Transverse colon (tissue), 4 donors: ENCODE results near the gene AP1S1. TPM values are rescaled to one million over a fixed set of nuclear protein-coding genes. Genes with fewer than 3 reads are reported as not detected.

Experiments used
- DNase-seq: peaks from one replicate; pipeline ENCODE4 v3.0.0-alpha.2; 2019
- H3K27ac ChIP-seq, 4 donors: fragments of 200-600 bp; sonication (generic); 2 replicates each; pipeline ENCODE4 v1.5.1; 2016 to 2018; ENCODE audit warnings: inconsistent platforms in 4 of 4
- H3K27me3 ChIP-seq: fragments of 200-600 bp; sonication (generic); 2 replicates; pipeline ENCODE4 v1.5.1; 2017; ENCODE audit warnings: inconsistent platforms
- H3K36me3 ChIP-seq, 4 donors: fragments of 200-600 bp; sonication (generic); 2 replicates each; pipeline ENCODE4 v1.5.1; 2017 to 2019; ENCODE audit warnings: inconsistent platforms in 4 of 4
- H3K4me1 ChIP-seq, 4 donors: fragments of 200-600 bp; sonication (generic); 2 replicates each; pipeline ENCODE4 v1.5.1; 2017 to 2020; ENCODE audit warnings: inconsistent platforms in 4 of 4
- H3K4me3 ChIP-seq, 4 donors: fragments of 200-600 bp; sonication (generic); 1 replicate in 1 of 4; 2 replicates in 3 of 4; pipeline versions ENCODE4 v1.5.1 to v1.6.1; 2017 to 2019; ENCODE audit warnings: inconsistent platforms in 4 of 4
- H3K9me3 ChIP-seq, 2 donors: fragments of 200-600 bp; sonication (generic); 2 replicates each; pipeline ENCODE4 v1.5.1; 2017 to 2019; ENCODE audit warnings: inconsistent platforms in 2 of 2
- CTCF ChIP-seq, 5 experiments: fragments of 200-600 bp in 3 of 5; fragments of 450-650 bp in 2 of 5; sonication (generic) in 3 of 5; IDR thresholded peaks; 1 replicate in 2 of 5; 2 replicates in 3 of 5; pipeline ENCODE4 v1.5.1; 2016 to 2017; ENCODE audit warnings: antibody characterized with exemption in 5 of 5, inconsistent platforms in 3 of 5, mild to moderate bottlenecking in 2 of 5, moderate library complexity in 1 of 5
- EP300 ChIP-seq: sonication (generic); formaldehyde crosslinking; IDR thresholded peaks from one replicate; pipeline ENCODE4 v1.6.1; 2017; ENCODE audit warnings: antibody characterized with exemption, low read depth
- POLR2A ChIP-seq: fragments of 450-650 bp; IDR thresholded peaks from one replicate; pipeline ENCODE4 v1.6.1; 2016; ENCODE audit warnings: antibody characterized with exemption, mild to moderate bottlenecking, moderate library complexity
- POLR2AphosphoS5 ChIP-seq, 3 donors: sonication (generic); formaldehyde crosslinking; IDR thresholded peaks; one replicate each; pipeline ENCODE4 v1.6.1; 2016; ENCODE audit warnings: antibody characterized with exemption in 3 of 3
- WGBS, 2 donors: methylation state at CpG; one replicate each; pipeline ENCODE4 v1.1.5; 2018; ENCODE audit warnings: low coverage in 1 of 2; 5-methylcytosine and 5-hydroxymethylcytosine counted together
- in situ Hi-C, 4 donors: fragments of 200-750 bp; cut with MboI; loops; one replicate each; pipeline versions ENCODE4 v1.15.0 to v1.15.1; 2017; ENCODE audit warnings: low sequenced_read_pairs in 3 of 4, low pct_ligation_motif_present in 1 of 4, low pct_unique_long_range_greater_than_20kb in 1 of 4
- intact Hi-C: fragments of 100-400 bp; cut with DNase I; formaldehyde crosslinking; loops from one replicate; pipeline ENCODE4 v1.15.1; 2023; ENCODE audit warnings: low total_unique reads
- total RNA-seq, 4 donors: library from RNA; depleted of rRNA; stranded (reverse); fragments of >200 nt; gene quantifications; one replicate each; pipeline ENCODE4 v1.1.0, GENCODE V29; 2016

The AP1S1 gene
- total RNA-seq, 4 donors from 2014 or later = 18.3 to 87.3 (median 54.0) TPM

GRCh38 chr7:101155303-101155702, 1.0 kb downstream of the AP1S1 start:
- H3K4me1 ChIP-seq = peaks cover 5 to 16% (median 10%) of the 10 kb centered on the region in 4 donors
- intact Hi-C loops (no loop called here), in situ Hi-C loops (no loop called here)
- H3K4me3 ChIP-seq = peak overlapping the region; percentile 59 to 96 (median 88)
- TF ChIP-seq EP300 (no peak), POLR2A (no peak), POLR2AphosphoS5 (IDR thresholded peaks at IDR 0.05) (no peak)
- 38 to 59% methylated on average over 3 to 4 of the region's 4 CpGs for WGBS, 2 donors
- DNase-seq = no peak
- no peaks in the 10 kb centered on the region for H3K9me3 ChIP-seq
- no peaks in the 10 kb centered on the region for H3K27me3 ChIP-seq
- peak overlapping the region; percentile 66 to 85 (median 78) for H3K27ac ChIP-seq
- H3K36me3 ChIP-seq = peaks cover 0 to 8% (median 3%) of the 10 kb centered on the region in 4 donors

GRCh38 chr7:101156277-101156676, 2.0 kb downstream of the AP1S1 start:
- H3K9me3 ChIP-seq = no peaks in the 10 kb centered on the region
- H3K27ac ChIP-seq = peak overlapping the region in 1 of 4 donors; percentile 34
- peaks cover 0 to 8% (median 3%) of the 10 kb centered on the region in 4 donors for H3K36me3 ChIP-seq
- WGBS, 2 donors = 73 to 85% methylated on average over 2 to 6 of the region's 6 CpGs
- DNase-seq = no peak
- no peak overlapping the region for H3K4me3 ChIP-seq
- peaks cover 5 to 16% (median 10%) of the 10 kb centered on the region in 4 donors for H3K4me1 ChIP-seq
- TF ChIP-seq EP300 (no peak), CTCF (IDR thresholded peaks at IDR 0.05) (no peak), POLR2A (no peak)
- intact Hi-C loops = no loop called here
- peaks cover 3% of the 10 kb centered on the region for H3K27me3 ChIP-seq
- in situ Hi-C loops = no loop called here

- 51 to 66% methylated on average over 6 to 14 of the region's 14 CpGs for WGBS, 2 donors
- H3K36me3 ChIP-seq = peaks cover 0 to 8% (median 3%) of the 10 kb centered on the region in 4 donors
- TF ChIP-seq POLR2A (no peak), CTCF (IDR thresholded peaks at IDR 0.05) (no peak), POLR2AphosphoS5 (IDR thresholded peaks at IDR 0.05) (peak in 1 of 3 donors; percentile 2)
- peaks cover 5 to 16% (median 11%) of the 10 kb centered on the region in 4 donors for H3K4me1 ChIP-seq
- H3K4me3 ChIP-seq = no peak overlapping the region
- peaks cover 10% of the 10 kb centered on the region for H3K27me3 ChIP-seq
- peak; percentile 80 for DNase-seq
- H3K27ac ChIP-seq = peak overlapping the region in 2 of 4 donors; percentile 34
- intact Hi-C loops = no loop called here
- H3K9me3 ChIP-seq = no peaks in the 10 kb centered on the region
- in situ Hi-C loops = no loop called here
These were observed 2.8 kb downstream of the AP1S1 start for GRCh38 chr7:101156866-101157589.

GRCh38 chr7:101159696-101160674, 5.7 kb downstream of the AP1S1 start:
- intact Hi-C loops = no loop called here
- Histone ChIP-seq H3K4me1 (peaks cover 22 to 41% (median 32%) of the 10 kb centered on the region in 4 donors), H3K4me3 (no peak overlapping the region), H3K36me3 (peaks cover 0 to 8% (median 3%) of the 10 kb centered on the region in 4 donors), H3K9me3 (no peaks in the 10 kb centered on the region), H3K27ac (no peak overlapping the region), H3K27me3 (peaks cover 40% of the 10 kb centered on the region)
- in situ Hi-C loops = no loop called here
- DNase-seq = no peak
- WGBS, 2 donors = 78 to 92% methylated on average over 5 to 31 of the region's 31 CpGs
- TF ChIP-seq EP300 = no peak
- no peak for TF ChIP-seq CTCF (IDR thresholded peaks at IDR 0.05)
- no peak for TF ChIP-seq POLR2AphosphoS5 (IDR thresholded peaks at IDR 0.05)
- TF ChIP-seq POLR2A = no peak
